SK-N-SH (cell line): Measurements from ENCODE around the gene SPACA6. TPM values are rescaled to one million over a fixed set of nuclear protein-coding genes. Genes with fewer than 3 reads are reported as not detected.

ENCODE experiments used
- CTCF ChIA-PET: fragments of 300-600, 350-600 bp; formaldehyde crosslinking; extraction: SDS; loops from one replicate; lab custom pipeline; 2021; lab: Yijun Ruan, JAX
- POLR2A ChIA-PET: fragments of 350-600 bp; sonication (Branson Sonifier 250); formaldehyde crosslinking; extraction: SDS; loops from one replicate; lab custom pipeline; 2020; ENCODE audit warnings: antibody characterized with exemption, inconsistent platforms; lab: Yijun Ruan, JAX
- DNase-seq: peaks from one replicate; pipeline ENCODE4 v3.0.0; 2012
- H2AFZ ChIP-seq: fragments of 200-600 bp; sonication (generic); 2 replicates; pipeline ENCODE4 v1.8.1; 2016; ENCODE audit warnings: antibody characterized with exemption, mild to moderate bottlenecking, low read depth
- H3F3A ChIP-seq: fragments of 200-600 bp; sonication (generic); replicated peaks from 2 replicates; pipeline ENCODE3; 2016; ENCODE audit warnings: antibody characterized with exemption, mild to moderate bottlenecking; ENCODE audit not compliant: insufficient read depth
- H3K27ac ChIP-seq, 2 experiments: fragments of 200-500 bp in 1 of 2; fragments of 200-600 bp in 1 of 2; sonication (Bioruptor generic) in 1 of 2; sonication (generic), shearing (Covaris generic) in 1 of 2; 2 replicates each; pipeline versions ENCODE4 v1.5.1 to v1.6.1; 2014 to 2016; ENCODE audit warnings: low read depth in 2 of 2, inconsistent platforms in 1 of 2, low read length in 1 of 2, mild to moderate bottlenecking in 1 of 2, mixed read lengths in 1 of 2
- H3K27me3 ChIP-seq: fragments of 200-600 bp; sonication (generic), shearing (Covaris generic); 2 replicates; pipeline ENCODE4 v1.6.1; 2016; ENCODE audit warnings: mixed run types; ENCODE audit not compliant: insufficient read depth
- H3K36me3 ChIP-seq, 2 experiments: fragments of 200-500 bp in 1 of 2; fragments of 200-600 bp in 1 of 2; sonication (Bioruptor generic) in 1 of 2; sonication (generic) in 1 of 2; replicated peaks in 1 of 2; 2 replicates each; pipeline versions ENCODE3 to v1.5.1; 2014 to 2016; ENCODE audit warnings: low read length in 1 of 2, mild to moderate bottlenecking in 1 of 2; ENCODE audit not compliant: insufficient read depth in 2 of 2, control insufficient read depth in 1 of 2
- H3K4me1 ChIP-seq, 2 experiments: fragments of 200-500 bp in 1 of 2; fragments of 200-600 bp in 1 of 2; sonication (Bioruptor generic) in 1 of 2; sonication (generic), shearing (Covaris generic) in 1 of 2; 2 replicates each; pipeline versions ENCODE4 v1.5.1 to v1.6.1; 2014 to 2016; ENCODE audit warnings: low read depth in 1 of 2, low read length in 1 of 2, mixed run types in 1 of 2; ENCODE audit not compliant: insufficient read depth in 2 of 2, control insufficient read depth in 1 of 2
- H3K4me2 ChIP-seq: fragments of 200-600 bp; sonication (generic), shearing (Covaris generic); 2 replicates; pipeline ENCODE4 v1.6.1; 2017; ENCODE audit warnings: mixed run types
- H3K4me3 ChIP-seq, 2 experiments: fragments of 200-500 bp in 1 of 2; fragments of 200-600 bp in 1 of 2; sonication (Bioruptor generic) in 1 of 2; sonication (generic), shearing (Covaris generic) in 1 of 2; 2 replicates each; pipeline versions ENCODE4 v1.5.1 to v1.8.1; 2014 to 2016; ENCODE audit warnings: low read depth in 2 of 2, inconsistent platforms in 1 of 2, low read length in 1 of 2, mild to moderate bottlenecking in 1 of 2, mixed read lengths in 1 of 2, moderate library complexity in 1 of 2
- H3K79me2 ChIP-seq: fragments of 200-600 bp; sonication (generic); 2 replicates; pipeline ENCODE4 v1.8.1; 2017; ENCODE audit warnings: mild to moderate bottlenecking; ENCODE audit not compliant: insufficient read depth
- H3K9ac ChIP-seq: fragments of 200-600 bp; sonication (generic); 2 replicates; pipeline ENCODE4 v1.6.1; 2017; ENCODE audit warnings: mixed run types
- H3K9me2 ChIP-seq: fragments of 200-600 bp; sonication (generic); 2 replicates; pipeline ENCODE4 v1.6.1; 2017; ENCODE audit warnings: mixed run types
- H3K9me3 ChIP-seq: fragments of 200-600 bp; sonication (generic); 2 replicates; pipeline ENCODE4 v1.6.1; 2017; ENCODE audit warnings: mixed run types, mild to moderate bottlenecking, moderate library complexity
- H4K20me1 ChIP-seq: fragments of 200-600 bp; sonication (generic); 2 replicates; pipeline ENCODE4 v1.6.1; 2017; ENCODE audit warnings: mild to moderate bottlenecking, mixed run types; ENCODE audit not compliant: insufficient read depth
- CHD2 ChIP-seq: fragments of 150-350 bp; IDR thresholded peaks from 2 replicates; pipeline ENCODE4 v1.6.1; 2018; ENCODE audit warnings: low read length; ENCODE audit not compliant: partially characterized antibody
- EP300 ChIP-seq, 2 experiments: IDR thresholded peaks; 2 replicates each; pipeline versions ENCODE4 v1.4.0 to v1.6.1; 2012; ENCODE audit warnings: borderline replicate concordance in 1 of 2, low read depth in 1 of 2, low read length in 1 of 2
- EZH2phosphoT487 ChIP-seq: fragments of 200-600 bp; sonication (generic); IDR thresholded peaks from 2 replicates; pipeline ENCODE4 v1.6.1; 2017; ENCODE audit warnings: low read depth, mixed run types, mild to moderate bottlenecking, antibody characterized with exemption, moderate library complexity, borderline replicate concordance
- FOSL2 ChIP-seq: IDR thresholded peaks from 2 replicates; pipeline ENCODE4 v1.4.0; 2012; ENCODE audit warnings: low read depth, mild to moderate bottlenecking, moderate library complexity, borderline replicate concordance
- MXI1 ChIP-seq: IDR thresholded peaks from 2 replicates; pipeline ENCODE4 v1.6.1; 2012; ENCODE audit warnings: mild to moderate bottlenecking, low read depth, low read length, improper control_type of control experiment
- RFX5 ChIP-seq: IDR thresholded peaks from 2 replicates; pipeline ENCODE4 v1.6.1; 2012; ENCODE audit warnings: mild to moderate bottlenecking, improper control_type of control experiment, low read length
- RXRA ChIP-seq: IDR thresholded peaks from 2 replicates; pipeline ENCODE4 v1.4.0; 2012; ENCODE audit warnings: low read depth, mild to moderate bottlenecking, borderline replicate concordance
- SIN3A ChIP-seq: IDR thresholded peaks from 2 replicates; pipeline ENCODE4 v1.6.1; 2012; ENCODE audit warnings: low read depth, mild to moderate bottlenecking, low read length, moderate library complexity, borderline replicate concordance
- WGBS: methylation state at CpG from one replicate; pipeline ENCODE4 v1.1.6; 2017; ENCODE audit warnings: low lambda C conversion rate; 5-methylcytosine and 5-hydroxymethylcytosine counted together
- polyA plus RNA-seq, 3 experiments: library from polyadenylated mRNA; depleted of rRNA; stranded (reverse); fragments of >200 nt; gene quantifications; 2 replicates each; pipeline ENCODE4 v1.2.3, GENCODE V29; 2012

Gene SPACA6
- polyA plus RNA-seq, 1 of the 3 experiments (the other 2 are of a cell fraction): 15.8 TPM

DNA sequence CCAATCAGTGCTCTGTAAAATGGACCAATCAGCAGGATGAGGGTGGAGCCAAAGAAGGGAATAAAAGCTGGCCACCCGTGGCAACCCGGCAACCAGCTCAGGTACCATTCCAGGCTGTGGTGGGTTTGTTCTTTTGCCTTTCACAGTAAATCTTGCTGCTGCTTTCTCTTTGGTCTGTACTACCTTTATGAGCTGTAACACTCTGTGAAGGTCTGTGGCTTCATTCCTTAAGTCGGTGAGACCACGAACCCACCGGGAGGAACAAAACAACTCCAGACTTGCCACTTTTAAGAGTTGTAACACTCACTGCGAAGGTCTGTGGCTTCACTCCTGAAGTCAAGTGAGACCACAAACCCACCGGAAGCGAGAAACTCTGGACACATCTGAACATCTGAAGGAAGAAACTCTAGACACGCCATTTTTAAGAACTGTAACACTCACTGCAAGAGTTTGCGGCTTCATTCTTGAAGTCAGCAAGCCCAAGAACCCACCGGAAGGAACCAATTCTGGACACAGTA, 16.5 kb upstream of the SPACA6 start (continued):
- TF ChIP-seq EP300 (IDR thresholded peaks at IDR 0.05; ENCODE audit: borderline replicate concordance in 1 of 2, low read depth in 1 of 2, low read length in 1 of 2): no peak
- no peak for TF ChIP-seq RXRA

GRCh38 chr19:51680474-51680873, 12.7 kb upstream of the SPACA6 start:
- H3K4me2 ChIP-seq: no peak overlapping the region
- peaks cover 0 to 3% of the 10 kb centered on the region in 2 experiments; a peak in 1 of 4 replicates for H3K4me1 ChIP-seq
- H3K79me2 ChIP-seq: peaks cover 1% of the 10 kb centered on the region; the same call in 1 of the 2 replicates
- no peak overlapping the region for H3K9ac ChIP-seq
- H3K4me3 ChIP-seq: no peak overlapping the region
- no peaks in the 10 kb centered on the region for H4K20me1 ChIP-seq
- H3K36me3 ChIP-seq: peaks cover 0 to 4% of the 10 kb centered on the region in 2 experiments
- H3K27me3 ChIP-seq: no peaks in the 10 kb centered on the region; the same call in 1 of the 2 replicates
- H3K9me3 ChIP-seq: no peaks in the 10 kb centered on the region
- H3F3A ChIP-seq: no peaks in the 10 kb centered on the region
- no peak overlapping the region for H3K27ac ChIP-seq
- no peaks in the 10 kb centered on the region for H3K9me2 ChIP-seq
- no peak for DNase-seq
- TF ChIP-seq MXI1: no peak
- TF ChIP-seq RFX5: no peak
- WGBS: 88% methylated on average over 1 of the region's 1 CpG
- ChIA-PET POLR2A (no interaction called here), CTCF (interaction anchor here (1.3 to 1.6 kb wide), 2 partner anchors 19 to 24 kb away, joined by 7 read pairs; no protein-coding TSS in a partner anchor)
- H2AFZ ChIP-seq: no peak overlapping the region

DNA sequence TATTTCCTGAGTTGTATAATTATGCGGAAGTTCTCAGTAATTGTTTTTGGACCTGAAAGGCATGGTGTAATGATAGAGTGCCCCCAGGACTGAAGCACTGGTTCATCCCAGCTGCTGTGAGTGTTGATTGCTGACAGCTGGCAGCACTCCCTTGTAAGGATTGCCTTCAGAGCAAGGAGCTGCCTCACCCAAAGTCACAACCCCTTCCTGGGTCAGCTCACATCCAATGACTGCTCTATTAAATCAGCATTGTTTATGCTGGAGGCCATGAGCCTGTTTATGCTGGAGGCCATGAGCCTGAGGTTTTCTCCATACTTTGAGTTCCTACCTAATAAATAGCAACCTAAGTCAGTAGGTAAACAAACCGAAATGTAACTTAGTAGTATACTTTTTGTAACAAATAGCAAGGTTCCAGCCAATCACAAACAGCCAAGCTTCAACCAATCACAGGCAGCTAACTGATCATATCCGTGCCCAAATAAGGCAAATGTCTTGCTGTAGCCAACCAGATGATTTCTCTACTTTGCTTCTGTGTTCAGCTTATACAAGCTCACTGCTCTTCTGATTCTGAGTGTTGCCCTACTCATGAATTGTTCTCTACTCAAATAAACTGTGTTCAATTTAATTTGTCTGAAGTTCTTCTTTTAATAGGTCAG, 11.7 kb upstream of the SPACA6 start:
- no peak overlapping the region for H2AFZ ChIP-seq
- no peak overlapping the region for H3K4me2 ChIP-seq
- TF ChIP-seq RFX5 (no peak), FOSL2 (no peak), EZH2phosphoT487 (no peak), CHD2 (no peak), SIN3A (no peak)

More for the DNA sequence above, 11.7 kb upstream of the SPACA6 start:
- Histone ChIP-seq H3K4me3 (no peak overlapping the region), H4K20me1 (no peaks in the 10 kb centered on the region), H3K27me3 (no peaks in the 10 kb centered on the region; the same call in 1 of the 2 replicates), H3K9me3 (no peaks in the 10 kb centered on the region), H3K9ac (no peak overlapping the region), H3K4me1 (peaks cover 0 to 3% of the 10 kb centered on the region in 2 experiments; a peak in 1 of 4 replicates), H3F3A (no peaks in the 10 kb centered on the region), H3K27ac (no peak overlapping the region), H3K36me3 (peaks cover 0 to 4% of the 10 kb centered on the region in 2 experiments), H3K9me2 (no peaks in the 10 kb centered on the region), H3K79me2 (peaks cover 10% of the 10 kb centered on the region)
- ChIA-PET CTCF (interaction anchor here (0.9 to 2.2 kb wide), 5 partner anchors 11 to 23 kb away, joined by 3 to 7 read pairs (median 3); no protein-coding TSS in a partner anchor), POLR2A (no interaction called here)
- 37% methylated on average over 3 of the region's 3 CpGs for WGBS
- DNase-seq: no peak
